Measurements from ENCODE around the gene TRAT1. TPM values are rescaled to one million over a fixed set of nuclear protein-coding genes. Genes with fewer than 3 reads are reported as not detected.

TRAT1 gene
- total RNA-seq, 1 donor from 2014 or later: not detected

DNA sequence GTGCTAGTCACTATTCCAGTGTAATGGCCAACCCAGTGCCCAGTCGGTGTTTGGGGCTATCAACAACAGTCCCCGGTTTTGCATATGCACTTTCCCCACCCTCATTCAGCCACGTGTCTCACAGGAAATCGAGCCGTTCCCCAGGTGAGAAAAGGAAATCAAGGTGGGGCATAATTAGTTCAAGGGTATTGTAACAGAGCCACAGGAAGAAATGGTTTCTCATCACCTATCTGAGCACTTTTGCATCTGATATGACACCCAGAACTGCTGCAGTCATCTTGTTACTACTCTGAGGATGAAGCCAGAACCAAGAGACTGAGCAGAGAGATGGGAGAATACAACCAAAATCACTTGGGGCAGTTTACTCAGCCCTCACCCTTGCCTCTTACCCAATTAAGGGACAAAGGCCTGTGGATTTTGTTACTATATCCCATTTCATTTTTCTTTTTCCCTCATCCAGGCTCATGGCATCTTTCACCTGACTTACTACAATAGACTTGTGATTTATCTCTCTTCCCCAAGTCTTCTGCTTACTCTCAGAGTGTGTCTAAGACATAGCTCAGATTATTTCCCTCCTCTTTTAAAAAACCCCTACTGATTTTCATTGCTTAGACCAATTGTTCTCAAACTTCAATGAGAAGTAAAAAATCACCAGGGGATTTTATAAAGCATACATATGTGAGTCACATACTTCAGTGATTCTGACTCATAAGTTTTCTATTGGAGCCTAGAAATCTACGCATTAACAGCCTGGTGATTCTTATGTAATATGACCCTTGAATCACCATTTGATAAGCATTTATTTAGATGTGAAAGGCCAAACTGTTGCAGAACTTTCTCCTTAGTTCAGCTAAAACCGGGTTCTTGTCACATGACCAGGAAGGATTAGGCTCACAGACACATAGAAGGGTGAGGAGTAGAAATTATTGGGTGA, 40.5 kb downstream of the TRAT1 start:
- H3K4me1 Mint-ChIP-seq: no peaks in the 10 kb centered on the region
- no peak for TF ChIP-seq CTCF (IDR thresholded peaks at IDR 0.05; ENCODE audit: unreplicated experiment)
- H3K9me3 Mint-ChIP-seq: peaks cover 8% of the 10 kb centered on the region
- no peaks in the 10 kb centered on the region for H3K27me3 Mint-ChIP-seq (ENCODE audit: low read depth)
- H3K4me3 Mint-ChIP-seq: no peak overlapping the region
- DNase-seq (ENCODE audit: low spot score in 2 of 2, unreplicated experiment in 2 of 2): no peak
- H3K27ac Mint-ChIP-seq: no peak overlapping the region
- no peaks in the 10 kb centered on the region for H3K36me3 Mint-ChIP-seq

DNA sequence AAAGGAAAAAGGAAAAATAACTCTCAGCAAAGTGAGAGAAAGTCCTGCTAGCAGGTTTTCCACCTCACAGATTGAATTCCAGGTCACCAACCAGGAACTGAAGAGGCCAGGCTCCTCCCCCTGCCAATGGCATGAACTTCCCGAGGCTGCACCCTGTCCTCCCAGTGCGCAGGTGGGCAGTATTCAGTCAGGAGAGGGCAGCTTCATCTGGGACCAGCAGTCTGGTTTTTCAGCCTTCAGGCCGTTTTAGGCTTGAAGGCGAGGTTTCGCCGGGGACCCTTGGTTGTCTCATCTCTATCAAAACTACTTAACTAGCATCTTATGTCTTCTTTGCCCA, 41.2 kb downstream of the TRAT1 start:
- H3K27me3 Mint-ChIP-seq (ENCODE audit: low read depth): no peaks in the 10 kb centered on the region
- no peaks in the 10 kb centered on the region for H3K4me1 Mint-ChIP-seq
- no peaks in the 10 kb centered on the region for H3K36me3 Mint-ChIP-seq
- DNase-seq (ENCODE audit: low spot score in 2 of 2, unreplicated experiment in 2 of 2): no peak
- H3K27ac Mint-ChIP-seq: no peak overlapping the region
- no peak for TF ChIP-seq CTCF (IDR thresholded peaks at IDR 0.05; ENCODE audit: unreplicated experiment)
- peaks cover 8% of the 10 kb centered on the region for H3K9me3 Mint-ChIP-seq
- no peak overlapping the region for H3K4me3 Mint-ChIP-seq

DNA sequence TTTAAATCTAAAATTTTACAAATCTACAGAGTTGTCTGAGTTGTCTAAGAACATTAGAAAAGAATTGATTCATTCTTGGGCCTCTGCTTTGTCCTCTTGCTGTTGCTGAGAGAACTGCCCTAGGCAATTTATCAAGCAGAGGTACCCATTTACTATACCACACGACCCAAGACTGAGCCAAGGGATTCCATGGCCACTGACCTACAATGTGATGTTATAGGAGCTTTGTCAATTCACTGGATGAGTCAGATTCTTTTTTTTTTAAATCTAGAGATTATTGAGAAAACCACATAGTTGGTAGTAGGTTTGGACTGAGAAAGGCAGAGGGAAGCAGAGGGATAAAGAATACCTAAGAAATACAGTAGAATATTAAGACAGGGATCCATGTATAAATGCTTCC, 55.3 kb downstream of the TRAT1 start:
- no peaks in the 10 kb centered on the region for H3K36me3 Mint-ChIP-seq
- no peak for TF ChIP-seq CTCF (IDR thresholded peaks at IDR 0.05; ENCODE audit: unreplicated experiment)
- H3K9me3 Mint-ChIP-seq: no peaks in the 10 kb centered on the region
- H3K27ac Mint-ChIP-seq: no peak overlapping the region
- peaks cover 21% of the 10 kb centered on the region for H3K27me3 Mint-ChIP-seq (ENCODE audit: low read depth)
- DNase-seq (ENCODE audit: low spot score in 2 of 2, unreplicated experiment in 2 of 2): no peak
- H3K4me1 Mint-ChIP-seq: no peaks in the 10 kb centered on the region
- no peak overlapping the region for H3K4me3 Mint-ChIP-seq

- H3K9me3 Mint-ChIP-seq: no peaks in the 10 kb centered on the region
- TF ChIP-seq CTCF (IDR thresholded peaks at IDR 0.05; ENCODE audit: unreplicated experiment): no peak
- H3K4me3 Mint-ChIP-seq: no peak overlapping the region
- H3K36me3 Mint-ChIP-seq: no peaks in the 10 kb centered on the region
- H3K27ac Mint-ChIP-seq: no peak overlapping the region
- DNase-seq (ENCODE audit: low spot score in 2 of 2, unreplicated experiment in 2 of 2): no peak
- H3K4me1 Mint-ChIP-seq: no peaks in the 10 kb centered on the region
- peaks cover 15% of the 10 kb centered on the region for H3K27me3 Mint-ChIP-seq (ENCODE audit: low read depth)
Measured at GRCh38 chr3:108879915-108880314, 57.3 kb downstream of the TRAT1 start.

DNA sequence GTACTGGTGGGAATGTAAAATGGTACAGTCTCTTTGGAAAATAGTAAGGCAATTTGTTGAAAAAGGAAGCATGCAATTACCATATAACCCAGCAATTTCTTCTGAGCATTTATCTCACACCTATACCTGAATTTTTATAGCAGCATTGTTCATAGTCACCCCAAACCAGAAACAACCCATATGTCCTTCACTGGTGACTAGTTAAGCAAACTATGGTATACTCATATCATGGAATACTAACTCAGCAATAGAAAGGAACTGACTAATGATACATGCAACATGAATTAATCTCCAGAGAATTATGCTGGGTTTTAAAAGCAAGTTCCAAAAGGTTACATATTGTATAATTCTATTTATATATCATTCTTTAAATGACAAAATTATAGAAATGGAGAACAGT, 60.2 kb downstream of the TRAT1 start:
- no peak overlapping the region for H3K27ac Mint-ChIP-seq

More for the DNA sequence above, 60.2 kb downstream of the TRAT1 start:
- Mint-ChIP-seq H3K9me3 (no peaks in the 10 kb centered on the region), H3K4me1 (no peaks in the 10 kb centered on the region), H3K36me3 (no peaks in the 10 kb centered on the region), H3K27me3 (ENCODE audit: low read depth) (peaks cover 8% of the 10 kb centered on the region), H3K4me3 (no peak overlapping the region)
- no peak for DNase-seq (ENCODE audit: low spot score in 2 of 2, unreplicated experiment in 2 of 2)
- TF ChIP-seq CTCF (IDR thresholded peaks at IDR 0.05; ENCODE audit: unreplicated experiment): no peak
